WERI-Rb-1 (cell line): ENCODE measurements around the gene LRRC72.
A peak's percentile ranks its signal among the peaks of the same experiment; 100 is the strongest.

ENCODE experiments used
- DNase-seq: peaks from one replicate; pipeline ENCODE4 v3.0.0-alpha.2; 2020
- H3K27ac ChIP-seq: fragments of 250-450 bp; sonication (Bioruptor Pico); 2 replicates; pipeline ENCODE4 v1.5.1; 2020; ENCODE audit warnings: mild to moderate bottlenecking, moderate library complexity
- H3K27me3 ChIP-seq: fragments of 250-450 bp; sonication (Bioruptor Pico); 2 replicates; pipeline ENCODE4 v1.5.1; 2021; ENCODE audit warnings: mild to moderate bottlenecking, low read depth, moderate library complexity; ENCODE audit not compliant: insufficient read depth, severe bottlenecking
- H3K36me3 ChIP-seq: fragments of 250-450 bp; sonication (Bioruptor Pico); 2 replicates; pipeline ENCODE4 v1.5.1; 2020; ENCODE audit warnings: mild to moderate bottlenecking, moderate library complexity
- H3K4me3 ChIP-seq: 2 replicates; pipeline ENCODE4 v1.5.1; 2011; ENCODE audit warnings: low read depth, mild to moderate bottlenecking, control low read depth, low read length
- H3K9me3 ChIP-seq: fragments of 250-450 bp; sonication (Bioruptor Pico); 2 replicates; pipeline ENCODE4 v1.5.1; 2021; ENCODE audit warnings: mild to moderate bottlenecking, moderate library complexity; ENCODE audit not compliant: severe bottlenecking
- TF ChIP-seq, protein P1 (sequence below): IDR thresholded peaks from 2 replicates; pipeline ENCODE4 v1.5.1; 2011; ENCODE audit warnings: low read depth, mild to moderate bottlenecking, control low read depth, inconsistent platforms, low read length

Gene LRRC72

DNA sequence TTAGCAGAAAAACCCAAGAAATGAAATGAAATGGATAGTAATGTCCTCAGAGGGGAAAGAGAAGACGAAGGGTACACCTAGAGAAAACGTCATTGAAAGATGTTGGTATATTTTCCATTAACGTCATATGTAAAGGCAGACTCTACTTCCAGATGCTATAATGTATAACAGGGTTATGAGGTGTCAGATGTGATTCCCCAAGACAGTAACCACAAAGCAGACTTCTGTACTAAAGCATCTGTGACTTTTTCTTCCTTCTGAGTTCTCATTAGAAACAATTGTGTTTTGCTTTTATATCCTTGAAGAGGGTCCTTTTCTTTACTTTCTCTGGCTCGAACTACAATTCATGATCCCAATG is 37.4 kb downstream of the LRRC72 start:
- no peaks in the 10 kb centered on the region for H3K36me3 ChIP-seq
- TF ChIP-seq, protein P1, sequence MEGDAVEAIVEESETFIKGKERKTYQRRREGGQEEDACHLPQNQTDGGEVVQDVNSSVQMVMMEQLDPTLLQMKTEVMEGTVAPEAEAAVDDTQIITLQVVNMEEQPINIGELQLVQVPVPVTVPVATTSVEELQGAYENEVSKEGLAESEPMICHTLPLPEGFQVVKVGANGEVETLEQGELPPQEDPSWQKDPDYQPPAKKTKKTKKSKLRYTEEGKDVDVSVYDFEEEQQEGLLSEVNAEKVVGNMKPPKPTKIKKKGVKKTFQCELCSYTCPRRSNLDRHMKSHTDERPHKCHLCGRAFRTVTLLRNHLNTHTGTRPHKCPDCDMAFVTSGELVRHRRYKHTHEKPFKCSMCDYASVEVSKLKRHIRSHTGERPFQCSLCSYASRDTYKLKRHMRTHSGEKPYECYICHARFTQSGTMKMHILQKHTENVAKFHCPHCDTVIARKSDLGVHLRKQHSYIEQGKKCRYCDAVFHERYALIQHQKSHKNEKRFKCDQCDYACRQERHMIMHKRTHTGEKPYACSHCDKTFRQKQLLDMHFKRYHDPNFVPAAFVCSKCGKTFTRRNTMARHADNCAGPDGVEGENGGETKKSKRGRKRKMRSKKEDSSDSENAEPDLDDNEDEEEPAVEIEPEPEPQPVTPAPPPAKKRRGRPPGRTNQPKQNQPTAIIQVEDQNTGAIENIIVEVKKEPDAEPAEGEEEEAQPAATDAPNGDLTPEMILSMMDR: no peak
- H3K4me3 ChIP-seq: no peak overlapping the region
- H3K27ac ChIP-seq: no peak overlapping the region
- DNase-seq: no peak
- no peaks in the 10 kb centered on the region for H3K9me3 ChIP-seq
- H3K27me3 ChIP-seq: no peaks in the 10 kb centered on the region

GRCh38 chr7:16564909-16565426 is 38.3 kb downstream of the LRRC72 start:
- Histone ChIP-seq H3K36me3 (no peaks in the 10 kb centered on the region), H3K27me3 (no peaks in the 10 kb centered on the region), H3K9me3 (no peaks in the 10 kb centered on the region), H3K27ac (no peak overlapping the region), H3K4me3 (peak overlapping the region; percentile 31)
- TF ChIP-seq, protein P1: peak; percentile 41
- no peak for DNase-seq

DNA sequence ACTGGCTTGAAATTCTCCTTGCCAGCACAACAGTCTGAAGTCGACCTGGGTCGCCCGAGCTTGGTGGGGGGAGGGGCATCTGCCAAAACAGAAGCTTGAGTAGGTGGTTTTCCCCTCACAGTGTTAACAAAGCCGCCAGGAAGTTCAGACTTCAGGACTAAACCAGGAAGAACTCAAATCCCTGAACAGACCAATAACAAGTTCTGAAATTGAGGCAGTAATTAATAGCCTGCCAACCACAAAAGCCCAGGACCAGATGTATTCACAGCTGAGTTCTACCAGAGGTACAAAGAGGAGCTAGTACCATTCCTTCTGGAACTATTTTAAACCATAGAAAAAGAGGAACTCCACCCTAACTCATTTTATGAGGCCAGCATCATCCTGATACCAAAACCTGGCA is 45.3 kb downstream of the LRRC72 start:
- H3K36me3 ChIP-seq: no peaks in the 10 kb centered on the region

GRCh38 chr7:16579216-16579615 is 52.6 kb downstream of the LRRC72 start:
- Histone ChIP-seq H3K4me3 (no peak overlapping the region), H3K27ac (no peak overlapping the region), H3K27me3 (no peaks in the 10 kb centered on the region), H3K36me3 (no peaks in the 10 kb centered on the region), H3K9me3 (no peaks in the 10 kb centered on the region)
- TF ChIP-seq, protein P1: no peak
- DNase-seq: no peak

More for the DNA sequence above, 45.3 kb downstream of the LRRC72 start:
- TF ChIP-seq, protein P1: no peak
- no peaks in the 10 kb centered on the region for H3K9me3 ChIP-seq
- no peak overlapping the region for H3K27ac ChIP-seq
- no peak overlapping the region for H3K4me3 ChIP-seq
- H3K27me3 ChIP-seq: no peaks in the 10 kb centered on the region
- no peak for DNase-seq

GRCh38 chr7:16581286-16581685 is 54.7 kb downstream of the LRRC72 start:
- DNase-seq: no peak
- TF ChIP-seq, protein P1: no peak
- H3K4me3 ChIP-seq: no peak overlapping the region
- H3K27ac ChIP-seq: no peak overlapping the region
- no peaks in the 10 kb centered on the region for H3K9me3 ChIP-seq
- no peaks in the 10 kb centered on the region for H3K36me3 ChIP-seq
- H3K27me3 ChIP-seq: no peaks in the 10 kb centered on the region

DNA sequence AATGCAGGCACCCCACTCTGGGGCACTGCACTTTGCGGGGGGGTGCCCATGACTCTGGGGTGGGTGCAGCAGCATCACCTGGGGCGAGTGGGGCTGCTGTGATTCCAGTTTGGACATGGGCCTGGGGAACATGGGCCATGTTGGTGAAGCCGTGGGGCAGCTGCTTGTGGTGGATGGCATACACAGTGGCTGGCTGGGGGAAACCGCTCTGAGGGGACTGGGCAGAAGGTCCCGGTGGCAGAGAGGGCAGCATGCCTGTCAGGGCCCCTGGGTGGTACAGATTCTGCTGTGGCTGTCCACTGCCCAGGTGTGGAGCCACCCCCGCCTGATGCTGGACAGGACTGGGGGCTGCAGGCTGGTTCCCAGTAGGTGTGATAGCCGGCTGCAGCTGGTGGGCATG is 57.2 kb downstream of the LRRC72 start:
- H3K27ac ChIP-seq: no peak overlapping the region
- no peaks in the 10 kb centered on the region for H3K27me3 ChIP-seq
- H3K9me3 ChIP-seq: no peaks in the 10 kb centered on the region
- DNase-seq: no peak
- TF ChIP-seq, protein P1: no peak
- H3K4me3 ChIP-seq: no peak overlapping the region
- H3K36me3 ChIP-seq: no peaks in the 10 kb centered on the region
